ENCODE results near the gene TAS2R5.
"Not testable (repeated sequence)": the region's sequence is repeated elsewhere in the genome, so short reads cannot be mapped to it uniquely, and the experiment has no call there.

The TAS2R5 gene, protein sequence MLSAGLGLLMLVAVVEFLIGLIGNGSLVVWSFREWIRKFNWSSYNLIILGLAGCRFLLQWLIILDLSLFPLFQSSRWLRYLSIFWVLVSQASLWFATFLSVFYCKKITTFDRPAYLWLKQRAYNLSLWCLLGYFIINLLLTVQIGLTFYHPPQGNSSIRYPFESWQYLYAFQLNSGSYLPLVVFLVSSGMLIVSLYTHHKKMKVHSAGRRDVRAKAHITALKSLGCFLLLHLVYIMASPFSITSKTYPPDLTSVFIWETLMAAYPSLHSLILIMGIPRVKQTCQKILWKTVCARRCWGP

DNA sequence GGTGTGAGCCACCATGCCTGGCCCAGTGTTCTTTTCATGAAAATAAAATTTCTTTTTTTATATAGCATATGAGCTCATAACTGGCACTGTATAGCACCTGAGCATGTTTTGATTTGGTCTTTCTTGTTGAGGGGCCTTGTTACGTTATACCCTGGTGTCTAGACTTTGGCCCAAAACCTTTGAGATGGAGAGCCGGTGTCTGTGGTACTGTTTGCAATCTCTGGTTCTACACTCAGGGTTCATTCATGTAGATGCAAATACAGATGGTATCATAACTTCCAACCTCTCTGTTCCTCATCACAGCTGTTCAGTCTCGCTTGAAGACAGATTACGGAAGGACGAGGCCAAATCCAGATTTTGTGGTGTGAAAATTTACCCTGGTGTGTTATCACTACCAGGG is at the start of gene TAS2R5:
TSS of gene TAS2R5 (plus strand) at position 301 of the 400 bp plus-strand sequence. CDS start 145 bp downstream, outside the sequence.
- DNase-seq = no peak

DNA sequence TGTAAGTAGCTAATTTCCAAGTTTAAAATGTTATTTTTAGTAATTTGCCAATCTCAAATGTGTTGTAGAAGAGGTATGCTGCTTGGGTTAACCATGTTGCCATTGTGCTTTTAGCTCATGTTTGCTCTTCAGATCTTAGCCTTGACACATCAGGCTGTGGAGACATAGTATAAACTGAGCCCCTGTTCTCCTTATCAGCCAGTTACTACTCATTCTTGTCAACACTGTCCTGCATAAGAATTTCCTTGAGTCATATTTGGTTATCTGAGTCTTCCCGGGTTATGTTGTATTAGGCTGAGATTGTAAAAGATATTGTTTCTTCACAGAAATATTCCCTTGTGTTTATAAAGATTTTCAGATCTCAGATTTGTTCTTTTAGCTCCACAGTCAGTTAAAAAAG is 47.8 kb upstream of the TAS2R5 start:
- no peak for DNase-seq

DNA sequence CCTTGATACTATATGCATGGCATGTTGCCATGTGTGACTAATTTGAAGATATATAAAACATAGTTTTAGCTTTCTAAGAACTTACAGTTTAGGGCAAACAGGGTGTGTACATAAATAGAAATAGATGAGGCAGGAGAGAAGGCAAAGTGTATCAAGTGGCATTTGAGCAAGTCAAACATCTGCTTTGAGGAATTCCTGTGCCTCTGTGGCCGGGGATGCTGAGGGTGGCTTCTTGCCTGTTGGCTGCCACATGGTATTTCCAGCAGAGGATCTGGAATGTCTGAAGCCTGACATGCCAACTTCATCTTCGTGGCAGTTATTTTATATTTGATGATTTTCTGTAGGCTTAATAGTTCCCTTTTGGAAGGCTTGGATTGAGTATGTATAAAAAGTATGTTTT is 45.9 kb upstream of the TAS2R5 start:
- DNase-seq = no peak

DNA sequence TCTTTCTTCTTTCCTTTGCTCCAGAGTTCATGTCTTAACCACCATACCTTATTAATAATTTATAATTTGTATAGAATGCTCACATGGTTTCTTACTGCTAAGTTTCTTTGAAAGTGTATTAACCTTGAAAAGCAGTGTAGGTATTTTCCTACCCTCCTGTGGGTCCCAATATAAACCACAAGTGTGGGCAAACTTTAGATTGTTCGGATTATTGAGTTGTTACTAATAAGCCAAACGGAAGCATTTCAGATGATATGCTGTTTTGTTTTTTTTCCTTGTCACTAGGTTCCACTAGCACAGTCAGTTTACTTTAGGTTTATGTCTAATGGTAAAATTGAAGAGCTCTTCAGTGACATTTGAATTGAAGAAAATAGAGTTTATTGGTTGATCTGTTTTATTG is 41.6 kb upstream of the TAS2R5 start:
- DNase-seq = no peak

DNA sequence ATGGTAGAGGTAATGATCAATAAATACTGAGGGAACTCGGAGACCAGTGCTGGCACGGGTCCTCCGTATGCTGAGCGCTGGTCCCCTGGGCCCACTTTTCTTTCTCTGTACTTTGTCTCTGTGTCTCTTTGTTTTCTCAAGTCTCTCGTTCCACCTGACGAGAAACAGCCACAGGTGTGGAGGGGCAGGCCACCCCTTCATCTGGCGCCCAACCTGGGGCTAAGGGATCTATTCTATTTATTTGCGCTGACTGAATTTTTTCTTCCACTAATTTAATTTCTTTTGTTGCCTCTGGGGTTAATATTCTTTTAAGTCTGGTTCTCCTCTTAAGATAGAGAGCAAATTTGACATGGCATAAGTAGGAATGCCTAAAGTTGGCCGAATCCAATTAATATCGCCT is 38.1 kb upstream of the TAS2R5 start:
- DNase-seq = not testable (repeated sequence)

DNA sequence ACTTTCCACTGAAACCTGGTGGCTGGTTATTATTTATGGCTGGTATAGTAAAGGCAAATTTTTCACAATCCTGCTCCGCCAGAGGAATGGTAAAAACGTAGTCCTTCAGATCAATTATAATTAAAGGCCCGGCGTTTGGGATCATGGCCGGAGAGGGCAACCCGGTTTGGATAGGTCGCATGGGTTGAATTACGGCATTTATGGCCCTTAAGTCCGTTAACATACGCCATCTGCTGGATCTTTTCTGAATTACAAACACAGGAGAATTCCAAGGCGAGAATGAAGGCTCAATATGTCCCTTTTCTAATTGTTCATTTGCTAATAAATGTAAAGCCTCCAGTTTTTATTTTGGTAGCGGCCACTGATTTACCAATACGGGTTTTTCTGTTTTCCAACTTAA is 37.4 kb upstream of the TAS2R5 start:
- no peak for DNase-seq

DNA sequence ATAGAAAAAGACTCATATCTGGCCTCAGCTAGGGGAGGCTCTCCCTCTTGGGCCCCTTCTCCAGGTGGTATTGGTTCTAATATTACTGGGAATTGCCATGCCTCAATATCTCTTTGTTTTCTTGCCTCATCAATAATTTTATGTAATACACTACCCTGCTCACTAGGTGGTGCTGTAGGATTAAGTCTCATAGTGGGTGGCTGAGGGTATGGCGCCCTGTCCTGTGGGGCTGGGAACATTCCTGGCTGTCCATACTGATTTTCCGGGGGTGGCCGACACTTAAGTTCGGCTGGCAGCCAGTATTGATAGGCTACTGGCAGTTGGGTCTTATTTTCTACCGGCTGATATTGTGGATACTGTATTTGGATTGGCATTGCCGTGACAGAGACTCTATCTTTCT is 35.1 kb upstream of the TAS2R5 start:
- no peak for DNase-seq

DNA sequence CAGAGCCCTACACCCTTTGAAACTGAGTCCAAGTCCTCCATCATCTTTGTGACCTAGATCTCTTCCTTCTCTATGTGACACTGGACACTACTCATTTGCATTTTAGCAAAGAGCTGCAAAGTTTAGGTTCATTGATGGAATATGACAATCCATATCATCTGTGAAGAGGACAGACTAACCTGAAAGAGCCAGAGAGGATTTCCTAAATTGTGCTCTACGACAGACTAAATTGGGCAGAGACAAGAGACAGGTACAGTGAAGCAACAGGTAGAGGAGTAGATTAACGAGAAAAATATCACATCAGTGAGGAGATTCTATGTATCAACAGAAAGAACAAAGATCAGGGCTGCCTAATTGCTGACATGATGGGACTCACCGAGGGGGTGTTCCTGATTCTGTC is 26.2 kb upstream of the TAS2R5 start, which contains the start of gene TAS2R3:
TSS of gene TAS2R3 (plus strand) at position 301 of the 400 bp plus-strand sequence. CDS start at position 363, 62 bp downstream.
- DNase-seq = no peak

DNA sequence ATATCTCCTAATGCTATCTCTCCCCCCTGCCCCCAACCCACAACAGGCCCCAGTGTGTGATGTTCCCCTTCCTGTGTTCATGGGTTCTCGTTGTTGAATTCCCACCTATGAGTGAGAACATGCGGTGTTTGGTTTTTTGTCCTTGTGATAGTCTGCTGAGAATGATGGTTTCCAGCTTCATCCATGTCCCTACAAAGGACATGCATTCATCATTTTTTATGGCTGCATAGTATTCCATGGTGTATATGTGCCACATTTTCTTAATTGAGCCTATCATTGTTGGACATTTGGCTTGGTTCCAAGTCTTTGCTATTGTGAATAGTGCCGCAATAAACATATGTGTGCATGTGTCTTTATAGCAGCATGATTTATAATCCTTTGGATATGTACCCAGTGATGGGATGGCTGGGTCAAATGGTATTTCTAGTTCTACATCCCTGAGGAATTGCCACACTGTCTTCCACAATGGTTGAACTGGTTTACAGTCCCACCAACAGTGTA is 19.9 kb upstream of the TAS2R5 start:
- not testable (repeated sequence) for DNase-seq

DNA sequence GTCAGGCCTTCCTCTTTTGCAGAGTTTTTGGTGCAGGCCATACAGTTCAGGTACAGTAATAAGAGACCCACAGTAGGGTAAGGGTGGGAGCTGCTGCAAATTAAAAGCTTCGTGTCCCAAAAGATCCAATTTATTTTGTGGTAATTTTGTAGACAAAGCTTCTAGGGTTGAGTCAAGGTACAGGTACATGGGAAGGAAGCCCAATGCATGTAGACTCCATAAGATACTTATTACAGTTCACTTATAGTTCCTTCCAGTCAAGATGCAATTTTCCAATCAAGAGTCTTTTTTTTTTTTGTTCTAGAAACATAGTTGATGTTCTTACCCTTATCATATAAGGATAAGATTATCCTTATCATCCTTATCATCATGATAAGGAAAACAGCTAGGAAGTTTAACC is 13.6 kb upstream of the TAS2R5 start, which contains the start of gene TAS2R4:
TSS of gene TAS2R4 (plus strand) at position 301 of the 400 bp plus-strand sequence. CDS start 1,815 bp downstream, outside the sequence.
- no peak for DNase-seq

DNA sequence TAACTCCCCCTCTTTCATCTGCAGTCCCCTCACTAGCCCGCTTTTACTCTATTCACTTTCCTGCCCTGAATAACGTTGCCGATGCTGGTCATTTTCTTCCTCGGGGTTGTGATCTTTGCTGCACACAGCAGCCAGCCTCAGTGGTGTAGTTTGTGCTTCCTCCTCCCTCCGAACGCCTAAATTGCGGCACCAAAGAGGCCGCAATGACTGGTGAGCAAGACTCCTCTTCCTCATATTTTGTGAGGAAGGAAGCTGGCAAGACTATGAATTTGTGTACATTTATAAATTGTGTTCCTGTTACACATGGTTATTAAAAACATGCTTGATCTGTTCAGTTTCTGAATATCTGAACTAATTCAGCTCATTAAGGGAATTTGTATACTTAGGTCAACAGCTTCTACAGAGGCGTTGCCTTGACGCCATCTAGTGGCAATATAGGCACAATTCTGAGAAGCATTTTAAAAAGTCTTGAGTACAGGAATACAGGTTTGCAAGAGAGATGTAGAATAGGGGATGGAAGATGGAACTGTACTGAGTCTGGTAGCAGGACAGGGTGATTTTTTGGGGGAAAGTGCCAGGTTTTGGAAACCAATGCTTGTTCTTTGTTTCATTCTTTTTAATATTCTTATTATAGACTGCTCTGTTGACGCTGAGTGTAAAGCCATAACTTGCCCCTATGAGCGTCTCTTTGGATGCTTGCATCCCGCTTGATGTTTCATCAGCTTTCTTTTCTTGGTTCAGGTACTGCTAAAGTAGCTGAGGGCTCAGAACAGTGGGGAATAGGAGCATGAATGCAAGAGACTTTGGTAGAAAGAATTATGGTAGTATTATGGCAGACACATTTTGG is 4.1 kb upstream of the TAS2R5 start:
- no peak for DNase-seq

DNA sequence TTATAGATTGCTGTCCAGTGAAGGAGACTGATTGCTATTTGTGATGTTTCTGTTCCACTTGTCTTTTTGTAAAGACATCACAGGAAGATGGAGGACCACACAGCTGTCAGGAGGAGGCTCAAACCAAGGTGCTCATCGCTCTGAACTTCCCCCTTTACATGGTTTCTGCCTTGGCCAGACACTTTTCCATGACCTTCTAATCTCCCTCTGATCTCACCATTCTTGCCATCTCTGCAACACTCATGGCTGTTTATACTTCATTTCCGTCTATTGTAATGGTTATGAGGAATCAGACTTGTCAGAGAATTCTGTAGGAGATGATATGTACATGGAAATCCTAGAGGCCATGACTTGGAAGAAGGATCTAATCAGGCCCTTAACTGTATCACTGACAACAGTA is 1.7 kb upstream of the TAS2R5 start:
- no peak for DNase-seq

DNA sequence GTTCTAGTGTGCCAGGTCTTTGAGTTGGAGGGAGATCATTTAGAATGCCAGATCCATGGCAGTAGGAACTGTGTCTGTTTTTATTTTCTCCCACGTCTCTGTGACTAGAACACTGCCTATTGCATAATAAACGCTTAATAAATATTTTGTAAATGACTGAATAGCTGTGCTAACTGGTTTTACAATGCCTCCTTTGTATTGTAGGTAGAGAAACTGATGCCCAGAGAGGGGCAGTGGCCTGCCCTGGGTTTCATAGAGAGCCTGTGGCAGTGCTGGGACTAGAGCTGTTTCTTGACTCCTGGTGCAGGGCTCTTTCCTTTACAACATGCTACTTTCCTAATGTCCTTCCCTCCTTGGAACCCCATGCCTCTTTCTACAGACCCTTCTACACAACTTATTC is 2.5 kb downstream of the TAS2R5 start:
- no peak for DNase-seq

DNA sequence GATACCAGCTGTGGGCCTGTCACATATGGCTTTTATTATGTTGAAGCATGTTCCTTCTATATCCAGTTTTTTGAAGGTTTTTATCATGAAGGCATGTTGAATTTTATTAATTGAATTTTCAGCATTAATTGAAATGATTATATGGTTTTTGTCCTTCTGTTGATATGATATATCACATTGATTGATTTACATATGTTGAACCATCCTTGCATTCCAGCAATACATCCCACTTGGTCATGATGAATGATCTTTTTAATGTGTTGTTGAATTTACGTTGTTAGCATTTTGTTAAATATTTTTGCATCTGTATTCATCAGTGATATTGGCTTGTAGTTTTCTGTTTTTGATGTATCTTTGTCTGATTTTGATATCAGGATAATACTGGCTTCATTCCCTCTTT is 30.1 kb downstream of the TAS2R5 start:
- no peak for DNase-seq

DNA sequence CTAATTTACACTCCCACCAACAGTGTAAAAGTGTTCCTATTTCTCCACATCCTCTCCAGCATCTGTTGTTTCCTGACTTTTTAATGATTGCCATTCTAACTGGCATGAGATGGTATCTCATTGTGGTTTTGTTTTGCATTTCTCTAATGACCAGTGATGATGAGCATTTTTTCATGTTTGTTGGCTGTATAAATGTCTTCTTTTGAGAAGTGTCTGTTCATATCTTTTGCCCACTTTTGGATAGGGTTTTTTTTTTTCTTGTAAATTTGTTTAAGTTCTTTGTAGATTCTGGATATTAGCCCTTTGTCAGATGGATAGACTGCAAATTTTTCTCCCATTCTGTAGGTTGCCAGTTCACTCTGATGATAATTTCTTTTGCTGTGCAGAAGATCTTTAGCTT is 32.4 kb downstream of the TAS2R5 start:
- not testable (repeated sequence) for DNase-seq

DNA sequence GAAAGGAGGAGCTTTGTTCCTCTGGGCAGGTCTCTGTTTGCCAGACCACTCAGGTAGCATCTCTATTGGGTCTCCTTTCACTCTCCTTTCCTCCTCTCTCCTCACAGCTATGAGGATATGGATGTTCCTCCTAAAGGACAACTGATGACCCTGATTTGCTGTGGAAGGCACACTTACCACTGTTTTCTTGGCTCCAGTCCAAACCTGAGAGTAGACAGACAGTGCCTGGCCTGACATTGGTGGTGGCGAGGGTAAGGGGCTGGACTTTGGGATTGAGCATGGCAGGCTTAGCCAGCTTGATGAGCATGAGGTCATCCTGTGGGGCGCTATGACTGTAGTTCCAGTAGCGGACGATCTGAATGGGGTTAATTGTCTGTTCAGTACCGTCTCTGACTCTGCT is 47.7 kb downstream of the TAS2R5 start:
- no peak for DNase-seq

DNA sequence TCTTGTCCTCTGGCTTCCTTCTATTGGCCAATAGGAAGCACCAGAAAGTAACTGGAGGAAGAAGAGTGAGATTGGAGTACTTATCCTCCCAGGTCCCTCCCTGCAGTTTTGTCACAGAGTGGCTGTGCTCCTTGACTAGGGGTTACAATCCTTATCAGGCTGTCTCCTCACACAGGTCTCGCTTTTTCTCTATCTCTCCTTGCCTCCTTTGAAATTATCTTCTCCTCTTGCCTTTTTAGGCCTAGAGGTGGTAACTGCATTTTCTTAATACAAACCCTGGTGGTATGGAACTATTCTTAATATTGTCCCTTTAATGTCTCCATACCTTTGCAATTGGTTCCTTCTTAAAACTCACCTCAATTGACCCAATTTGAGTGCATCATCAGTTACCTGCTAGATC is 48.6 kb downstream of the TAS2R5 start:
- no peak for DNase-seq

DNA sequence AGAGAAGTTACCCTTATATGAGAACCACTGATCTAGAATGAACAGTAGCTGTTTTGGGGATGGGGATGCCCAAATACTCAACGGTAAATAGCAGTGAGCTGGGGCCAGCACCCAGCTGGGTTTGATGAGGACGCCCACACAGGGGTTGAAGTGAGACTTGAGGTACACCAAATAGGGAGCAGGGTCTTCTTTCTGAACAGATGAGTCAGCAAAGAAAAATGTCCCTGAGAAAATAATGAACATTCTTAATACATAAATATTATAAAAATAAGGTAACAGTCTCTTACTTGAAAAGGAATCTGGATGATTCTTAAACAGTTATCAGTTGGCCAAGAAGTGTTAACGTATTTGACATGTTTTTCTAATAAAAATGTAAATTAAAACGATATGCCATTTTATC is 49.2 kb downstream of the TAS2R5 start:
- no peak for DNase-seq

DNA sequence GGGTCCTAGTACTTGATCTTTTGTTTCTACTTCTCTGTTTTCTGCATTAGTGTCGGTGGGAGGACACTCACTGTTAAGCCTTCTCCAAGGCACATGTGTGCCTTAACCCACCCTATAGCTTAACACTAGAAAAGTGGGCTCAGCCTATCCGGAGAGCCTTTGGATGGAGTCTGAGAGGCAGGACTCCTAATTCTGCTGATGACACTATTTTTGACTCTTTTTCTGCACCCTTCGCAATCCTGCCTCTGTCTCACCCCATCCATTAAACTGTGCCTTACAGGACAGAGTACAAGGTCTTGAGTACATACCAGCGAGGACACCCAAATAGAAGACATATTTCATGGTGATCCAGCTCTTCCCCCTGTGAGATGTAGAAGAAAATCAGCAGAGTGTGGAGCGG is 50.7 kb downstream of the TAS2R5 start:
- no peak for DNase-seq

Data from activated T-cell treated with anti-CD3 and anti-CD28 coated beads for 4 hours (primary cell).